ENCODE measurements around the gene SLC36A1.
"Not testable (repeated sequence)": the region's sequence is repeated elsewhere in the genome, so short reads cannot be mapped to it uniquely, and the experiment has no call there.

SLC36A1 gene

GRCh38 chr5:151483176-151483575, 35.8 kb downstream of the SLC36A1 start:
- no peak for DNase-seq (ENCODE audit: low read depth in 1 of 2, low spot score in 1 of 2)

DNA sequence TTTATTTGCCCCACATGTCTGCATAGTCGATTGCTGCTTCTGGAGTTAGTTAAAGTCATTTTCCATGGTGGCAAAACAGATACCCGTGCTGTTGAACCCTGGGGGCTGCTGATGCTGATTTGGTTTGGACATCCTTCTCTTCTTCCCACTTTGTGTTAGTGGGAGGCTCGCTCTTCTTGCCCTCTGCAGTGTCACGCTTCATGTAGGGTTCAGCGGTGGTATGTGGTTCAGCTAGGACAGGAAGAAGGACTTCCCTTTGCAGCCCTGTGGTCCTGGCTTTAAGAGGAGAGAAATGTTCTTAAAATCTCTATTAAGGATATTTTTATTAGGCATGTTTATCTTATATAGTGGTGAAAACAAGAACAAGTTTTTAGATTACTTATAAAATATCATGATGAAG, 36.2 kb downstream of the SLC36A1 start:
- no peak for DNase-seq (ENCODE audit: low read depth in 1 of 2, low spot score in 1 of 2)

DNA sequence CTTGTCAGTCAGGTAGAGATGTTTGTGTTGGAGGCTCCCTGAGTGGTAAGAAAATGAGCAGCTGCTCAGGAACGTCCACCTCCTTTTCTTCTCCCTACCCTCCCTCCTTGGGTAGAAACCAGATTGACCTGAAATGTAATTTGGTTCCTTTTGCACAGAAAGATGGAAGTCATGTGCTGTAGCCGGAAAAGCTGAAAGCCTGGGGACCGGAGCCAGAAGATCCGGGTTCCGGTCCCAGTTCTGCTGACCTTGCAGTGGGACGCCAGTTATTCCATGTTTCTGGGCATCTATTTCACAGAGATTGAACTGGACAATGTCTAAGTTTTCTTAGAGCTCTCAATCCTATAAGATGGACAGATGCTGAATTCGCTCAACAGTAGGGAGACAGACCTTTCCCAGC, 40.1 kb downstream of the SLC36A1 start:
- DNase-seq (ENCODE audit: low read depth in 1 of 2, low spot score in 1 of 2): no peak

DNA sequence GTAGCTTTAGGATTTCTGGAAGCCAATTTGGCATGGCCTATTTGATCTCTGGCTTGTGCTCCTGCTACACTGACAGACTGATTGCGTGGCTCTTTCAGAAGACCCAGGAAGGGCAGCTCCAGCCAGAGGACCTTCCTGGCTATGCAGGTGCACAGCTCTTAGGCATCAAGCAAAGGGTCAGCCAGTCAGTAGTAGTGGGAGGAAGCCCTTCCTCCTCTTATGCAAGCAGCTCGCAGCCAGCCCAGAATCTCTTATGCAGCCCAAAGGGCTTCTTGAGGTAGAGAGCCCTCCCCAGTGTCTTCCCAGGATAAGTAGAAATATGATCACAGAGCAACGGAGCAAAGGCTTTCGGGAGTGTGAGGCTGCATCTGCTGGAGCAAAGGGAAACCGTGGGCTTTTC, 43.2 kb downstream of the SLC36A1 start:
- DNase-seq (ENCODE audit: low read depth in 1 of 2, low spot score in 1 of 2): no peak

DNA sequence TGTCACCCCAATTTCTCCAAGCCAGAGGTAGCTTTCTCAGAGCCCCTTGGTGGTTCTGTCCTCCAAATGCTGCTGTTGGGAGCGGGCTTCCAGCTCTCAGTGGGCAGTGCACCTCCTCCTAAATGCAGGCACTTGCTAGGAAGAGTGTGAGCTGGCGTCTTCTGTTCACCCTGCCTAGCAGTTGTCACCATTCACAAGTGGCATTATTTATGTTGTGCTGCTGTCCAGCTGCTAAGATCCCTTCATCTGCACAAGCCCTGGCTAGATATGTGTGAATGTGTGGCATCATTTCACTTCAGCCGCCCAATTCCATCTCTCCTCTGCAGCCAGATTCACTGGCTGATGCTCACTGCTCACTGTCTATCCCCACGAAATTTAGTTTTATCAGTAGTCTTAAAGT, 43.7 kb downstream of the SLC36A1 start:
- DNase-seq (ENCODE audit: low read depth in 1 of 2, low spot score in 1 of 2): no peak

DNA sequence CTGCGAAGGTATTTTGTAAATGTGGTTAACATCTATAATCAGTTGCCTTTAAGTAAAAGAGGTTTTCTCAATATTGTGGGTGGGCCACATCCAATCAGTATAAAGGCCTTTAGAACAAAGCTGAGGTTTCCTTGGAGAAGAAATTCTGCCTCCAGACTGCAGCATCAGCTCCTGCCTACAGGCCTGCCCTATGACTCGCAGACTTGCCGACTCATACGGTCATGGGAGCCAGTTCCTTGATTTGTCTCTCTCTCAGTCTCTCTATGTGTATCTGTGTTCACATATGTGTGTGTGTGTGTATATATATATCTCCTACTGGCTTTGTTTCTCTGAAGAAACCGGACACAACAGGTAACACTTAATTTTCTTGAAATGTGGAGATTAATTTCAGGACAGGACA, 45.3 kb downstream of the SLC36A1 start:
- no peak for DNase-seq (ENCODE audit: low read depth in 1 of 2, low spot score in 1 of 2)

DNA sequence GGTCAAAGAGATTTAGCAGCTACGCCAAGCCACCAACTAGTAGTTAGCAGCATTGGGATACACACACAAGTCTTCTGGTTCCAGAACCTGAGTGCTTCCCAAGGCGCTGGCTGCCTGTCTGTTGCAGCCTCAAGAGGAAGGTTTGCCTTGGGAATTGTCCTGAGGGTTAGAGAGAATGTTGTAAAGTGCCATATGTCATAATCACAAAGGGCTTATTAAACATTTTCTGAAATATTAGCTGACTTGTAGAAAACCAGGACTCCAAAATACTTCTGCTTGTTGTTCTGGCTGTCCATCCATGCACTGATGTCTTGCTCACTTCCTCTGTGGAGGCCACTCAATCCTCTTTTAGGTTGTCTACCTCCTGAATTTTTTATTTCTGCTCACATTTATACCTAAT, 46.3 kb downstream of the SLC36A1 start:
- no peak for DNase-seq (ENCODE audit: low read depth in 1 of 2, low spot score in 1 of 2)

GRCh38 chr5:151495320-151495719, 47.9 kb downstream of the SLC36A1 start:
- no peak for DNase-seq (ENCODE audit: low read depth in 1 of 2, low spot score in 1 of 2)

DNA sequence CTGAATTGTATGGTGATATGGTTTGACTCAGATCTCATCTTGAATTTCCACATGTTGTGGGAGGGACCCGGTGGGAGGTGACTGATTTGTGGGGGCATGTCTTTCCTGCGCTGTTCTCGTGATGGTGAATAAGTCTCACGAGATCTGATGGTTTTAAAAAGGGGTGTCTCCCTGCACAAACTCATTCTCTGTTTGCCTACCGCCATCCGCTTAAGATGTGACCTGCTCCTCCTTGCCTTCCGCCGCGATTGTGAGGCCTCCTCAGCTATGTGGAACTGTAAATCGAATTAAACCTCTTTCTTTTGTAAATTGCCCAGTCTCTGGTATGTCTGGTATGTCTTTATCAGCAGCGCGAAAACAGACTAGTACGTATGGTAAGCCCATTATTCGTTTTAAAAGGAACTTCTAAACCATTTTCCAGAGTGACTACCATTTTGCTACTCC, 48.7 kb downstream of the SLC36A1 start:
- DNase-seq (ENCODE audit: low read depth in 1 of 2, low spot score in 1 of 2): no peak

DNA sequence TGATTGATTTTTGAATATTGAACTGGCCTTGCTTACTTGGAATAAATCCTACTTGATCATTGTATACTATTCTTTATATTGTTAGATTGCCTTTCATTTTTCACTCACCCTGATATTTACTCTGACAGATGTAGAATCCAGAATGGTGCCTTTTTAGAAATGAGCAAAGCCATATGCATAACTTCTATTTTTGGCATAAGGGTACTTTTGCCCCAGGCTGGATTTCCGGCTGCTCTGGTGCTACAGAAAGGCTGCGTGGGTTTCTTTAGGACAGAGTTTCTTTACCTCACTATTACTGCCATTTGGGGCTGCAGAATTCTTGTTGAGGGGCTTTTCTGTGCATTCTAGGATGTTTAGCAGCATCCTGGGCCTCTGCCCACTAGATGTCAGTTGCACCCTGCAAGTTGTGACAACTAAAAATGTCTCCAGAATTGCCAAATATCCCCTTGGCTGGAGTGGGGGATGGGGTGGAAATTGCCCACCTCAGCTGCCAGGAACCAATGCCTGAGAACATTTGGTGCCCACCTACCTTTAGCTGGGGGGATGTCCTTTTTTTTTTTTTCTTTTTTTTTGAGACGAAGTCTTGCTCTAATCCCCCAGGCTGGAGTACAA, 50.1 kb downstream of the SLC36A1 start:
- no peak for DNase-seq (ENCODE audit: low read depth in 1 of 2, low spot score in 1 of 2)

DNA sequence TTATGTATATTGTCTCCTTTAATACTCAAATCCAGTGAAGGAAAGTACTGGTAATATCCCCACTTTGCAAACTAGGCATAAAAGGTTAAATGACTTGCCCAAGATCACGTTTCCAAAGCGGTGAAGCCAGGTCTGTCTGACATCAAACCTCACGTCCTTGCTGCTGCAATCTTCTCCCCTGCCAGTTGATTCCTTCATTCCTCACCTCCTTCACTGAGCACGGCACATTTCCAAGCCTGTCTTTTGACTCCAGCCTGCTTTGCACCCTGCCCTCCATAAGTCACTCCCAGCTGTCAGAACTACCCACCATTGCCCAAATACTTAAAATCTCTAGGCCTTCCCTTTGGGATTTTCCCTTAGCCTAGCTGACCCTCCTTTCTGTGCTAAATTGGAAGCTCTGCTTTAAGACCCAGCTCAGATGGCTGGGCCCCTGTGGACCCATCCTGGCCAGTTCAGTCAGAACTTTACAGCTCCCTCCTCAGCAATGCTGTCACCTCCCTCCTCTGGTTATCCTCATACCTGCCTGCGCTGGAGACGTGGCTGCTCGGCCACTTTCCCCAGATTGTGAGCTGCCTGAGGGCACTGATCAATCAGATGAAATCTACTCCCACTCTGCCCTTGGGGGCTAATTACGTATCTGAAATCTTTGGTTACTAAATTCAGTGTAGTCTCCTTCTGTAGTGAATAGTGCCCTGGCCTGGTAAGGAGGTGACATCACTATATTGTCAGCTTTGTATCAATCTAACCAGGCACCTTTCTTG, 51.2 kb downstream of the SLC36A1 start:
- no peak for DNase-seq (ENCODE audit: low read depth in 1 of 2, low spot score in 1 of 2)

DNA sequence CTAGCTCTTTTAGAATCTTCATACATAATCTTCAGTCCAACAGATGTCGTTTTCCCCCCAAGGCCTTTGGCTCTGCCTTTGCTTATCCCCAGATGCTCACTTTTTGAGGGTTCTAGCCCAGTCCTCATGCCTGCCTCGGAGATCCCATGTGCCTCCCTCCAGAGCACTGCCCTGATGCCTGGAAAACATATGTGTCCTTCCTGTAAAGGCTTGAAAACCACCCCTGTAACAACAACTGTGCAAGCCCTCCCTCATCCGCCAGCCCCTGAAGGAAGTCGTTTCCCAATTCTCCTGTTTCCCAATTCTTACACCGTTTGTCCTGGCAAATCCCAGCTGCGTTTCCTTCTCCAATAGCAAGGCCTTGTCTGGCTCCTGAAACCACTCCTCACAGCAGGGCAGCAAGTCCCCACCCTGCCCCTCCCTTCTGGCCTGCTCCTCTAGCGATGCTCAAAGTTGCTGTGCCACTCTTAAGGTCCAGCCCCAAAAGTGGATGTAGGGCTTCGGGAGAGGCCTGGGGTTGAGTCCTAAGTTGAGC, 52.2 kb downstream of the SLC36A1 start:
- DNase-seq (ENCODE audit: low read depth in 1 of 2, low spot score in 1 of 2): no peak

DNA sequence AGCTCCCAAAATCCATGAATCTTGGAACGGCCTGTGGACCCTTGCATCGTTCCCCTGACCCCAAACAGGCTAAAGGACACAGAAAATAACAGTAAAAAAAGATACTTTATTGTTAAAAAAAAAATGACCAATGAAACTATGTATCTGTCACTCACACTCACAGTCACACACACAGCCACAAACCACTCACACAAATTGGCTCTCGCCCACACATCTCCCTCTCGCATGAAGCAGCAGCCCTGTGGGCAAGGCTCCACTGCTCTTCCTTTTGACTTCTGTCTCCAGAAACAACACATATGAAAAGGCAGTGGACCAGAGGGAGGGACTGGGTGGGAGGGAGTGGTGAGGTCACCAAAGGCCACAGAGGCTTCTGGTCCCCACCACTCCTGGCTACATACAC, 56.6 kb downstream of the SLC36A1 start:
- no peak for DNase-seq (ENCODE audit: low read depth in 1 of 2, low spot score in 1 of 2)

DNA sequence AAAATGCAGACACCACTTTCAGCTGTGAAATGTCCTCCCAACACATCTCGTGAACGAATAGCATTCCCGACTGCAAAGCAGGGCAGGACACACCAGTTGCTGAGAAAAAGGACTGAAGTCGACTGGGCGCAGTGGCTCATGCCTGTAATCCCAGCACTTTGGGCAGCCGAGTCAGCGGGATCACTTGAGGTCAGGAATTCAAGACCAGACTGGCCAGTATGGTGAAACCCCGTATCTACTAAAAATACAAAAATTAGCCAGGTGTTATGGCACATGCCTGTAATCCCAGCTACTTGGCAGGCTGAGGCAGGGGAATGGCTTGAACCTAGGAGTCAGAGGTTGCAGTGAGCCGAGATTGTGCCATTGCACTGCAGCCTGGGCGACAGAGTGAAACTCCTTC, 60.9 kb downstream of the SLC36A1 start:
- DNase-seq (ENCODE audit: low read depth in 1 of 2, low spot score in 1 of 2): not testable (repeated sequence)

- DNase-seq (ENCODE audit: low read depth in 1 of 2, low spot score in 1 of 2): no peak
Observed at GRCh38 chr5:151509231-151509630, 61.8 kb downstream of the SLC36A1 start.

GRCh38 chr5:151509836-151510235, 62.4 kb downstream of the SLC36A1 start:
- no peak for DNase-seq (ENCODE audit: low read depth in 1 of 2, low spot score in 1 of 2)

GRCh38 chr5:151517122-151517920, 69.9 kb downstream of the SLC36A1 start:
- no peak for DNase-seq (ENCODE audit: low read depth in 1 of 2, low spot score in 1 of 2)

- no peak for DNase-seq (ENCODE audit: low read depth in 1 of 2, low spot score in 1 of 2)
Observed at GRCh38 chr5:151520294-151520693, 72.9 kb downstream of the SLC36A1 start.

DNA sequence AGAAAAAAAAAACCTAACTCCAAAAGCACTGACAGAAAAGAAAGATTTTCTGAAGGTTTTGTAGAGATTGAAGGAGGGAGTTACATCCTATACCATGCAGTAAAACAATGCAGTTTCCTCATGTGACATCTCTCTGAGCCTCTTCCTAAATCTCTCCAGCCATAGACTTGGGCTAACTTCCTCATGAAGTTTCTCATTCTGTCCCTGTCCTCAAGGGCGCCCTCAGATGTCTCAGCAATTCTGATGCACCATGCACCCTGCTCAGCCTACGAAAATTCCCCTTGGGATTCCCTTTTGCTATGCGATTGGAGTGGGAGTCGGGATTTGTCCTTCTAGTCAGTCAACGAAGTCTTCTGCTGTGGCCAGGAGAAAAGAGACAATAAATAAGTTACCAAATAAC, 74.8 kb downstream of the SLC36A1 start:
- no peak for DNase-seq (ENCODE audit: low read depth in 1 of 2, low spot score in 1 of 2)

- DNase-seq (ENCODE audit: low read depth in 1 of 2, low spot score in 1 of 2): no peak
Observed at GRCh38 chr5:151523335-151523734, 75.9 kb downstream of the SLC36A1 start.

DNA sequence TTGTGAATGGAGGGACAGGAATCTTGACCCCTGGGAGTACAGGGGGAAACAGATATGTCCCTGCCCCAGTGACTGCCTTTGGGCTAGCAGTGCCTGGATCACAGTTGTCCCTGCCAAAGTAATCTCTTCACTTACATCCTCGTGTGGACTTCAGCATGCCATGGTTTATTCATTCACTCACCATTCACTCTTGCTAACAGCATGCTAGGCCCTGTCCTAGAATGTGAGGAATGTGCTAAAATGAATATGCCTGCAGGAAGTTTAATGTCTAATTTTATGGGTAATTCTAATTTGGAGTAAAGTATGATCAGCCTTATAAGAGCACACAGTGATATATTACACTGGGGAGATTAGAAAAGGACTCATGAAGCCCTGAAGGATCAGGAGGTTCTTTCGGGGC, 80.8 kb downstream of the SLC36A1 start:
- DNase-seq (ENCODE audit: low read depth in 1 of 2, low spot score in 1 of 2): no peak

DNA sequence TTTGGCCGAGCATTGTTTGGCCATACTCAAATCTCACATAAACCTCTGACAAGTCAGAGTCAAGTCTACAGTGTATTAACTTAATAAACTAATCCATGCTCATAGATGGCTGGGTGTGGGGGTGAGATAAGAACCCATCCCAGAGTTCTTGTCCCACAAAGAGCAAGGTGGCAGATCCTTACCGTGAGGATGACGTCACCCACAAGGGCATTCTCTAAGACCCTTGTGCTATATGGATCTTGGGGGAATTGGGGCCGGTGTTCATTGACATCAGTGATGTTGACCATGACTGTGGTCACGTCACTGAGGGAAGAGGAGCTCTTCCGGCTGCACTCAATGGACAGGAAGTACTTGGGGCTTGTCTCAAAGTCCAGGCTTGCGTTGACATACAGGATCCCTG, 81.6 kb downstream of the SLC36A1 start:
- DNase-seq (ENCODE audit: low read depth in 1 of 2, low spot score in 1 of 2): no peak

All from stimulated activated CD4-positive, alpha-beta T cell treated with anti-CD3 and anti-CD28 coated beads, Interleukin-15, amount 100 ng/mL, for 1 hour (primary cell).